ENCODE results near the gene DIPK1C. TPM values are rescaled to one million over a fixed set of nuclear protein-coding genes. Genes with fewer than 3 reads are reported as not detected.

Gene DIPK1C
- total and polyA plus RNA-seq, 2 experiments from 2014 or later, result not detected

GRCh38 chr18:74427442-74428112, 29.5 kb downstream of the DIPK1C start:
- WGBS, 2 experiments (ENCODE audit: low coverage in 1 of 2, low lambda C conversion rate in 2 of 2, missing lambda C conversion rate in 2 of 2), result 81 to 89% methylated on average over 24 of the region's 24 CpGs
- no peak for DNase-seq

GRCh38 chr18:74425876-74426275, 31.2 kb downstream of the DIPK1C start:
- Histone ChIP-seq H3K9ac (no peak overlapping the region), H3K4me2 (ENCODE audit: unreplicated experiment) (no peak overlapping the region), H3K4me1 (ENCODE audit: insufficient read depth) (no peaks in the 10 kb centered on the region), H4K20me1 (ENCODE audit: insufficient read depth) (no peaks in the 10 kb centered on the region), H3K9me3 (ENCODE audit: low read depth) (no peaks in the 10 kb centered on the region), H3K9me2 (ENCODE audit: insufficient read depth) (no peaks in the 10 kb centered on the region), H2AFZ (no peak overlapping the region), H3F3A (ENCODE audit: insufficient read depth) (no peaks in the 10 kb centered on the region), H3K27ac (no peak overlapping the region), H3K27me3 (replicated peaks; ENCODE audit: insufficient read depth) (no peaks in the 10 kb centered on the region; the same call in 1 of the 2 replicates), H3K4me3 (no peak overlapping the region), H3K79me2 (ENCODE audit: insufficient read depth) (no peaks in the 10 kb centered on the region), H3K36me3 (ENCODE audit: low read depth) (no peaks in the 10 kb centered on the region)
- no peak for TF ChIP-seq EZH2 (IDR thresholded peaks at IDR 0.05; ENCODE audit: insufficient read depth, poor library complexity, severe bottlenecking)
- no peak for TF ChIP-seq EZH2phosphoT487 (IDR thresholded peaks at IDR 0.05; ENCODE audit: insufficient read depth, low read depth)
- in situ Hi-C loops (cut with MboI), result no loop called here
- WGBS, 2 experiments (ENCODE audit: low coverage in 1 of 2, low lambda C conversion rate in 2 of 2, missing lambda C conversion rate in 2 of 2), result 66 to 78% methylated on average over 11 of the region's 11 CpGs
- no peak for DNase-seq

More at GRCh38 chr18:74427442-74428112, 29.5 kb downstream of the DIPK1C start:
- Histone ChIP-seq H3K4me2 (ENCODE audit: unreplicated experiment) (no peak overlapping the region), H3K4me1 (ENCODE audit: insufficient read depth) (no peaks in the 10 kb centered on the region), H3K36me3 (ENCODE audit: low read depth) (no peaks in the 10 kb centered on the region), H3K9me3 (ENCODE audit: low read depth) (no peaks in the 10 kb centered on the region), H3F3A (ENCODE audit: insufficient read depth) (no peaks in the 10 kb centered on the region), H3K9me2 (ENCODE audit: insufficient read depth) (no peaks in the 10 kb centered on the region), H3K27ac (no peak overlapping the region), H4K20me1 (ENCODE audit: insufficient read depth) (no peaks in the 10 kb centered on the region), H3K79me2 (ENCODE audit: insufficient read depth) (no peaks in the 10 kb centered on the region), H2AFZ (no peak overlapping the region), H3K27me3 (replicated peaks; ENCODE audit: insufficient read depth) (no peaks in the 10 kb centered on the region; the same call in 1 of the 2 replicates), H3K9ac (no peak overlapping the region), H3K4me3 (no peak overlapping the region)
- no peak for TF ChIP-seq EZH2phosphoT487 (IDR thresholded peaks at IDR 0.05; ENCODE audit: insufficient read depth, low read depth)
- TF ChIP-seq EZH2 (IDR thresholded peaks at IDR 0.05; ENCODE audit: insufficient read depth, poor library complexity, severe bottlenecking), result no peak
- in situ Hi-C loops (cut with MboI), result no loop called here

- Histone ChIP-seq H3K36me3 (ENCODE audit: low read depth) (no peaks in the 10 kb centered on the region), H3K27me3 (replicated peaks; ENCODE audit: insufficient read depth) (no peaks in the 10 kb centered on the region; the same call in 1 of the 2 replicates), H3K4me1 (ENCODE audit: insufficient read depth) (no peaks in the 10 kb centered on the region), H3K27ac (no peak overlapping the region), H3K9me3 (ENCODE audit: low read depth) (no peaks in the 10 kb centered on the region), H3K79me2 (ENCODE audit: insufficient read depth) (no peaks in the 10 kb centered on the region), H3K4me2 (ENCODE audit: unreplicated experiment) (no peak overlapping the region), H3F3A (ENCODE audit: insufficient read depth) (no peaks in the 10 kb centered on the region), H4K20me1 (ENCODE audit: insufficient read depth) (no peaks in the 10 kb centered on the region), H3K9ac (no peak overlapping the region), H3K9me2 (ENCODE audit: insufficient read depth) (no peaks in the 10 kb centered on the region), H3K4me3 (no peak overlapping the region), H2AFZ (no peak overlapping the region)
- WGBS, 2 experiments (ENCODE audit: low coverage in 1 of 2, low lambda C conversion rate in 2 of 2, missing lambda C conversion rate in 2 of 2), result 59 to 67% methylated on average over 4 of the region's 4 CpGs
- TF ChIP-seq EZH2 (IDR thresholded peaks at IDR 0.05; ENCODE audit: insufficient read depth, poor library complexity, severe bottlenecking) (no peak), EZH2phosphoT487 (IDR thresholded peaks at IDR 0.05; ENCODE audit: insufficient read depth, low read depth) (no peak)
- DNase-seq, result no peak
- in situ Hi-C loops (cut with MboI), result no loop called here
Measured at GRCh38 chr18:74425161-74425560, 31.9 kb downstream of the DIPK1C start.

- Histone ChIP-seq H3K4me3 (no peak overlapping the region), H3K4me1 (ENCODE audit: insufficient read depth) (no peaks in the 10 kb centered on the region), H3F3A (ENCODE audit: insufficient read depth) (no peaks in the 10 kb centered on the region), H3K9me2 (ENCODE audit: insufficient read depth) (no peaks in the 10 kb centered on the region), H3K36me3 (ENCODE audit: low read depth) (no peaks in the 10 kb centered on the region), H3K9me3 (ENCODE audit: low read depth) (no peaks in the 10 kb centered on the region), H3K79me2 (ENCODE audit: insufficient read depth) (no peaks in the 10 kb centered on the region), H3K27ac (no peak overlapping the region), H2AFZ (no peak overlapping the region), H3K4me2 (ENCODE audit: unreplicated experiment) (no peak overlapping the region), H3K27me3 (replicated peaks; ENCODE audit: insufficient read depth) (no peaks in the 10 kb centered on the region; the same call in 1 of the 2 replicates), H4K20me1 (ENCODE audit: insufficient read depth) (no peaks in the 10 kb centered on the region), H3K9ac (no peak overlapping the region)
- TF ChIP-seq EZH2phosphoT487 (IDR thresholded peaks at IDR 0.05; ENCODE audit: insufficient read depth, low read depth) (no peak), EZH2 (IDR thresholded peaks at IDR 0.05; ENCODE audit: insufficient read depth, poor library complexity, severe bottlenecking) (no peak)
- in situ Hi-C loops (cut with MboI), result no loop called here
- no peak for DNase-seq
- WGBS, 2 experiments (ENCODE audit: low coverage in 1 of 2, low lambda C conversion rate in 2 of 2, missing lambda C conversion rate in 2 of 2), result 51 to 59% methylated on average over 3 of the region's 3 CpGs
Measured at GRCh38 chr18:74422541-74422940, 34.6 kb downstream of the DIPK1C start.
